Type B pancreatic cell (in vitro differentiated cells): ENCODE data around the gene NEDD9. TPM values are rescaled to one million over a fixed set of nuclear protein-coding genes. Genes with fewer than 3 reads are reported as not detected.

Experiments
- DNase-seq: peaks from one replicate; pipeline ENCODE4 v3.0.0; 2021; ENCODE audit warnings: mixed read lengths; ENCODE audit not compliant: unreplicated experiment; ENCODE audit errors: extremely low spot score
- H3K27ac Mint-ChIP-seq: 2 replicates; pipeline ENCODE4 v1.8.0; 2021; ENCODE audit warnings: mild to moderate bottlenecking, mixed read lengths
- H3K27me3 Mint-ChIP-seq: 2 replicates; pipeline ENCODE4 v1.8.0; 2021; ENCODE audit warnings: mixed read lengths
- H3K36me3 Mint-ChIP-seq: 2 replicates; pipeline ENCODE4 v1.8.0; 2021; ENCODE audit warnings: mixed read lengths
- H3K4me1 Mint-ChIP-seq: one replicate; pipeline ENCODE4 v1.8.0; 2021; ENCODE audit warnings: mixed read lengths; ENCODE audit not compliant: unreplicated experiment
- H3K4me3 Mint-ChIP-seq: 2 replicates; pipeline ENCODE4 v1.8.0; 2021; ENCODE audit warnings: mild to moderate bottlenecking, mixed read lengths
- H3K9me3 Mint-ChIP-seq: 2 replicates; pipeline ENCODE4 v1.8.0; 2021; ENCODE audit warnings: mixed read lengths
- total RNA-seq: library from RNA; stranded (reverse); gene quantifications from 2 replicates; pipeline ENCODE4 v1.2.1, GENCODE V29; 2021; ENCODE audit warnings: low replicate concordance
- TF ChIP-seq, protein P1 (sequence below): fragments of 200-600 bp; sonication (generic); conservative IDR thresholded peaks from 2 replicates; pipeline ENCODE4 v1.5.0; 2021; ENCODE audit warnings: antibody characterized with exemption, mild to moderate bottlenecking

The NEDD9 gene
- total RNA-seq, 1 donor from 2014 or later = 21.3 TPM

DNA sequence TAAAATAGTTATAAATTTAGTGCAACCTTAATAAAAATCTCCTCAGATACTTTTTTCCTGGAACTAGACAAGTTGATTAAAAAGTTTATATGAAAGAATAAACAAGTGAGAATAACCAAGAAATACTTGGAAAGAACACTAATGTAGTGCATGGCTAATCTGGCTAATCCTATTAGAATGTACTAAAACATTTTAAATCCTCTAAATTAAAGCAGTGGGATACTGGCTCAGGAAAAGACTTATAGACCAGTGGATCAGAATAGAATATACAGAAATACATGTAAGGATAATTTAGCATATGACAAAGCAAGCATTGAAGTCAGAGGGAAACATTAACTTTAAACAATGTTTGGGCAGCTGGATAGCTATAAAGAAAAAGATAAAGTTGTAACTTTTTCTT lies 79.9 kb downstream of the NEDD9 start:
- Mint-ChIP-seq H3K27me3 (peaks cover 14% of the 10 kb centered on the region), H3K9me3 (peaks cover 7% of the 10 kb centered on the region), H3K27ac (no peak overlapping the region), H3K36me3 (peaks cover 4% of the 10 kb centered on the region), H3K4me3 (no peak overlapping the region), H3K4me1 (peaks cover 5% of the 10 kb centered on the region)
- DNase-seq = no peak
- TF ChIP-seq, protein P1, sequence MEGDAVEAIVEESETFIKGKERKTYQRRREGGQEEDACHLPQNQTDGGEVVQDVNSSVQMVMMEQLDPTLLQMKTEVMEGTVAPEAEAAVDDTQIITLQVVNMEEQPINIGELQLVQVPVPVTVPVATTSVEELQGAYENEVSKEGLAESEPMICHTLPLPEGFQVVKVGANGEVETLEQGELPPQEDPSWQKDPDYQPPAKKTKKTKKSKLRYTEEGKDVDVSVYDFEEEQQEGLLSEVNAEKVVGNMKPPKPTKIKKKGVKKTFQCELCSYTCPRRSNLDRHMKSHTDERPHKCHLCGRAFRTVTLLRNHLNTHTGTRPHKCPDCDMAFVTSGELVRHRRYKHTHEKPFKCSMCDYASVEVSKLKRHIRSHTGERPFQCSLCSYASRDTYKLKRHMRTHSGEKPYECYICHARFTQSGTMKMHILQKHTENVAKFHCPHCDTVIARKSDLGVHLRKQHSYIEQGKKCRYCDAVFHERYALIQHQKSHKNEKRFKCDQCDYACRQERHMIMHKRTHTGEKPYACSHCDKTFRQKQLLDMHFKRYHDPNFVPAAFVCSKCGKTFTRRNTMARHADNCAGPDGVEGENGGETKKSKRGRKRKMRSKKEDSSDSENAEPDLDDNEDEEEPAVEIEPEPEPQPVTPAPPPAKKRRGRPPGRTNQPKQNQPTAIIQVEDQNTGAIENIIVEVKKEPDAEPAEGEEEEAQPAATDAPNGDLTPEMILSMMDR = no peak

DNA sequence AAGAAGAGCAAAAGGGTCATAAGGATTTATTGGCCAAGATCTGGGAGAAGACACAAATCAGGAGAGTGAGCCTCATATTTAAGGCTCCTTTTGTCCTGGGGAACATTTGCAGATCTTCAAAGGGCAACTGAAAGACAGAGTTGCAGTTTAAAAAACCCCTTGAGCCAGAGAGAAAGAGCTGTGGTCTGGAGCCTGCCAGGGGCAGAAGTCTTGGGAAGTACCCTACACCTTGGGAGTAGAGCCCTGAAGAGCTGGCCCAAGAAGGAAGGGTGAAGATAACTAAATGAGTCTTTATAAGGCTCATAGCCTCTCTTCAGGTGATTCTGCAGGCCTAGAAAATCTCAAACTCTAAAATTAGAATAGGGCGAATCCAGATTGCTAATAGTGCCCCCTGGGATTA lies 81.0 kb downstream of the NEDD9 start:
- TF ChIP-seq, protein P1 = no peak
- H3K4me1 Mint-ChIP-seq = peaks cover 5% of the 10 kb centered on the region
- DNase-seq = no peak
- peaks cover 4% of the 10 kb centered on the region for H3K36me3 Mint-ChIP-seq
- H3K9me3 Mint-ChIP-seq = peaks cover 7% of the 10 kb centered on the region
- no peak overlapping the region for H3K4me3 Mint-ChIP-seq
- H3K27ac Mint-ChIP-seq = no peak overlapping the region
- peaks cover 14% of the 10 kb centered on the region for H3K27me3 Mint-ChIP-seq

DNA sequence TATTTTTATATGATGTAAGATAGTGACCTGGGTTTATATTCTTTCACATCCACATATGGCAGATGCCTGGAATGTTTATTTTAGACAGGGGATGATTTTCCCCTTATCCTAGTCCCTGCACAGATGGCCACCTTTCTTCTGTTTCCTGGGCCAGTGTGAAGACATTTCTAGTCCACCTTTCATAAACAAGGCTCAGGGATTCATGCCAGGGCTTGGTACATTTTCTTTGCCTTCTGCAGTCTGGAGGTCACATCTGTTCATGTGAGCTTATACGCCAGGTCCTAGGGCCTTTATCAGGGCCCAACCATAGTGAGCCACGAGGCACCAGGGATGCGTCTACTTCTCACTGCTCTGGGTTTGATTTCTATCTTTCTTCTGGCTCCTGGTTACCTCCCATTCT lies 82.9 kb downstream of the NEDD9 start:
- H3K27me3 Mint-ChIP-seq = peaks cover 11% of the 10 kb centered on the region
- peaks cover 7% of the 10 kb centered on the region for H3K4me1 Mint-ChIP-seq

DNA sequence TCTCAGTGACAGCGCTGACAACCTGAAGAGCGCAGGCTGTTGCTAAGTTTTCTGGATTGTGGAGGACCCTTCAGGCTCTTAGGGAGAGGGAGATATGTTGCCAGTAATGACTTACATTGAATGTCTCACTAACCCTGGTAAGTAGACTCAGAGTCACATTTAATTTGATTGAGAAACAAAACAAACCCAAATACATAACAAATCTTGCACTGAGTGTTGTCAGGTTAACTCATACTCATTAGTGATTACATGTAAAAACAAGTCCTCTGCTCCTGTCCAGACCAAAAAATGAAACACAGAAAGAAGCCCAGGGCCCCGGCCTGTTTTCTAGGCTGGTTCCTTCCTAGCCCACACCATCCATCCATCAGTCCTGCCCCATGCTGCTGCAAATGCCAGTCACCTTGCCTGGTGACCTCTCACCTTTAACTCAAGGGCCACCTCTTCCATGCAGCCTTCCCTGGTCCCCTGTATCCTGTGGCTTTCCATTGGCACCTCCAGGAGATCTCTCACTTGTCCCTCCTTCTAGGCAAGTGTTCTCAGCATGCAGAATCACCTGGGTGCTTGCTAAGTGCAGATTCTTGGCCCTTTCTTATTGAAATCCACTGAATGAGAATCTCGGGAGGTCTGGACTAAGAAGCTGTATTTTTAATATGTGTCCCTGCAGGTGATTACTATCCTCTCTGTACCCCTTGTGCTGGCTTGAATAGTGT lies 86.2 kb downstream of the NEDD9 start:
- peaks cover 4% of the 10 kb centered on the region for H3K36me3 Mint-ChIP-seq
- DNase-seq = no peak
- no peak overlapping the region for H3K4me3 Mint-ChIP-seq
- H3K27ac Mint-ChIP-seq = no peak overlapping the region
- H3K4me1 Mint-ChIP-seq = peaks cover 6% of the 10 kb centered on the region
- TF ChIP-seq, protein P1 = no peak
- no peaks in the 10 kb centered on the region for H3K27me3 Mint-ChIP-seq
- H3K9me3 Mint-ChIP-seq = no peaks in the 10 kb centered on the region

More for the DNA sequence above, 82.9 kb downstream of the NEDD9 start:
- DNase-seq = no peak
- TF ChIP-seq, protein P1 = no peak
- no peak overlapping the region for H3K4me3 Mint-ChIP-seq
- H3K27ac Mint-ChIP-seq = no peak overlapping the region
- peaks cover 4% of the 10 kb centered on the region for H3K36me3 Mint-ChIP-seq
- H3K9me3 Mint-ChIP-seq = peaks cover 7% of the 10 kb centered on the region

DNA sequence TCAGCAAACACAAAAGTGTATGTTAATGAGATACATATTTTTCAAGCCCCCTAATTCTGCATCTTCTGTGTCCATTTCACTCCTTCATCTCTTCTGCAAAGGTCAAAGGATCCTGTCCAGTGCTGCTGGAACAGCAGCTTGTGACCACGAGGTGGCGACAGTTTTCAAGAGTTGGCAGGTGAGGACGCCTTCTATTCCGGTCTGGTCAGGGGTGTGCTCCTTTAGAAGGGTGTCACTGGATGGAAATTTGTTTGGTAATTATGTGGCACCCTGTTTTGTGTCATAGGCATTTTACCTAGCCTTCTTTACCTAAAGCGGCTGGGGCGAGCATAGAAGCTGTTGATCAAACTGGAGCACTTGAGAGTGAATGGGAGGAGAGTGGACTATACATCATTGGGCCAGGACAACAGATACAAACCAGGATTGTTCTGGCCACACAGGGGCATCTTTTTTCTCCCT lies 88.0 kb downstream of the NEDD9 start:
- H3K27ac Mint-ChIP-seq = no peak overlapping the region
- peaks cover 6% of the 10 kb centered on the region for H3K4me1 Mint-ChIP-seq
- H3K36me3 Mint-ChIP-seq = no peaks in the 10 kb centered on the region
- no peaks in the 10 kb centered on the region for H3K27me3 Mint-ChIP-seq
- H3K4me3 Mint-ChIP-seq = no peak overlapping the region
- DNase-seq = no peak
- no peaks in the 10 kb centered on the region for H3K9me3 Mint-ChIP-seq
- TF ChIP-seq, protein P1 = peak; percentile 98
